ENCODE data around the gene HSPB1. TPM values are rescaled to one million over a fixed set of nuclear protein-coding genes. Genes with fewer than 3 reads are reported as not detected.

The HSPB1 gene
- polyA plus RNA-seq (2012; ENCODE audit: insufficient read depth, insufficient read length, low read depth): 659 TPM

GRCh38 chr7:76302347-76303201 lies at the start of gene HSPB1:
HSPB1 (plus strand) TSS chr7:76302673; CDS start chr7:76302713, 40 bp downstream.
- DNase-seq: peak; percentile 84
- Histone ChIP-seq H3K4me3 (ENCODE audit: low read depth, low read length) (peak within 1 kb of the TSS; percentile 77), H3K9me3 (no peaks in the 10 kb centered on the region), H3K36me3 (peaks cover 5% of the 10 kb centered on the region; the same call in 1 of the 2 replicates), H3K4me1 (no peaks in the 10 kb centered on the region; the same call in none of the 2 replicates), H3K27me3 (no peaks in the 10 kb centered on the region)
- TF ChIP-seq CTCF (IDR thresholded peaks at IDR 0.05; ENCODE audit: low read depth, low read length): no peak

- Histone ChIP-seq H3K36me3 (peaks cover 14% of the 10 kb centered on the region; the same call in 1 of the 2 replicates), H3K4me3 (ENCODE audit: low read depth, low read length) (no peak overlapping the region), H3K27me3 (no peaks in the 10 kb centered on the region), H3K9me3 (no peaks in the 10 kb centered on the region), H3K4me1 (peaks cover 6% of the 10 kb centered on the region)
- no peak for DNase-seq
- TF ChIP-seq CTCF (IDR thresholded peaks at IDR 0.05; ENCODE audit: low read depth, low read length): no peak
These were observed 47.7 kb upstream of the HSPB1 start for GRCh38 chr7:76254781-76255180.

GRCh38 chr7:76257973-76258372 lies 44.5 kb upstream of the HSPB1 start:
- TF ChIP-seq CTCF (IDR thresholded peaks at IDR 0.05; ENCODE audit: low read depth, low read length): peak; percentile 31
- peak; percentile 57 for DNase-seq
- Histone ChIP-seq H3K27me3 (no peaks in the 10 kb centered on the region), H3K4me1 (peaks cover 3% of the 10 kb centered on the region; the same call in 1 of the 2 replicates), H3K9me3 (no peaks in the 10 kb centered on the region), H3K4me3 (ENCODE audit: low read depth, low read length) (no peak overlapping the region), H3K36me3 (peaks cover 4% of the 10 kb centered on the region; the same call in 1 of the 2 replicates)

GRCh38 chr7:76259124-76260093 lies 43.1 kb upstream of the HSPB1 start:
- Histone ChIP-seq H3K27me3 (no peaks in the 10 kb centered on the region), H3K4me1 (peaks cover 3% of the 10 kb centered on the region; the same call in 1 of the 2 replicates), H3K9me3 (no peaks in the 10 kb centered on the region), H3K36me3 (peaks cover 4% of the 10 kb centered on the region; the same call in 1 of the 2 replicates), H3K4me3 (ENCODE audit: low read depth, low read length) (peak overlapping the region; percentile 53)
- TF ChIP-seq CTCF (IDR thresholded peaks at IDR 0.05; ENCODE audit: low read depth, low read length): no peak
- DNase-seq: peak; percentile 45

GRCh38 chr7:76260171-76260703 lies 42.2 kb upstream of the HSPB1 start:
- DNase-seq: peak; percentile 96
- Histone ChIP-seq H3K9me3 (no peaks in the 10 kb centered on the region), H3K27me3 (no peaks in the 10 kb centered on the region), H3K4me3 (ENCODE audit: low read depth, low read length) (peak overlapping the region; percentile 53; the same call in 1 of the 2 replicates), H3K4me1 (peaks cover 3% of the 10 kb centered on the region; the same call in 1 of the 2 replicates), H3K36me3 (peaks cover 4% of the 10 kb centered on the region; the same call in 1 of the 2 replicates)
- TF ChIP-seq CTCF (IDR thresholded peaks at IDR 0.05; ENCODE audit: low read depth, low read length): no peak

Measured in BE2C (cell line).